Measurements from ENCODE around the gene POLQ. TPM values are rescaled to one million over a fixed set of nuclear protein-coding genes. Genes with fewer than 3 reads are reported as not detected.
A peak's percentile ranks its signal among the peaks of the same experiment; 100 is the strongest.
"Not testable (repeated sequence)": the region's sequence is repeated elsewhere in the genome, so short reads cannot be mapped to it uniquely, and the experiment has no call there.

The POLQ gene
- total RNA-seq: 1 to 10 TPM; 2.1 to 8.4 (median 5.3) TPM

DNA sequence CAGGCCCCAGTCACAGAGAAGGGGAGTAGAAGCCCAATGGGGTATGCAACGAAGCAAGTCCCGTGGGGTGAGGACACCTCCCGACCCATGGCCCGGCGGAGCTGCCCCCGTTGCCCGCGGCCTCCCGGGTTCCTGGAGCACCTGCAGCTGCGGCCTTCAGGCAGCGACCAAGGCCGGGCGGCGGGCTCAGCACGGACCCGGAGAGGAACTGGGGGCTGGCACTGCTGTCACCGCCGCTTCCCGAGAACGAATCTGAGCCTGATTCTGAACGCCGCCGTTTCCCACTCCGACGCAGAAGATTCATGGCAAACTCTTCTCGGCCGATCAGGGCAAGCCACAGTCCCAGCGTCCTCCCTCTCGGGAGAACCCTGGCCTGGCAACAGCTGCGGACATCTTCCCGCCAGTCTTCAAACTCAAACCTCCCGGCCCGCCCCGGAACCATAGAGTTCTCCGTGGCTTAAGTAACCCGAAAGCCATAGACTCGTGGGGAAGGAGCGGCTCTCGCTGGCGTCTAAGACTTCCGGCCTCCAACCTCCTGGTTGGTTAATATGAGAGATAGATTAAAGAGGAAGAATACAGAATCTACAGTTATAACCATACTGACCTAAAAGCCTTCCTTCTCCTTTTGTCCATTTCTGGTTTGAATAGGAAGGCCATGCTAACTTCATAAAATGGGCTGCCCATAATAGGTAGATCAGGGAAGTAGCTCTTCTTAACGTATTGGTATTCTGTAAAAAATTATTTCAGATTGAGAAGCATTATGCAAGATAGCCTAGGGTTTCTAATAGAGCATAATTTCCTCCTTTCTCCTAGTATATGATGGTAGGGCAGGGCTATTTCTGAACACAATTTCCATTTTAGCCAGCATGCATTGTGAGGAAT is at the start of gene POLQ:
Gene POLQ (minus strand): TSS at position 415 of the 882 bp plus-strand sequence. CDS start 111 bp downstream, at position 304.
- TF ChIP-seq POLR2A (IDR thresholded peaks at IDR 0.05): peak in 1 of 4 donors; percentile 6
- TF ChIP-seq, protein P1, sequence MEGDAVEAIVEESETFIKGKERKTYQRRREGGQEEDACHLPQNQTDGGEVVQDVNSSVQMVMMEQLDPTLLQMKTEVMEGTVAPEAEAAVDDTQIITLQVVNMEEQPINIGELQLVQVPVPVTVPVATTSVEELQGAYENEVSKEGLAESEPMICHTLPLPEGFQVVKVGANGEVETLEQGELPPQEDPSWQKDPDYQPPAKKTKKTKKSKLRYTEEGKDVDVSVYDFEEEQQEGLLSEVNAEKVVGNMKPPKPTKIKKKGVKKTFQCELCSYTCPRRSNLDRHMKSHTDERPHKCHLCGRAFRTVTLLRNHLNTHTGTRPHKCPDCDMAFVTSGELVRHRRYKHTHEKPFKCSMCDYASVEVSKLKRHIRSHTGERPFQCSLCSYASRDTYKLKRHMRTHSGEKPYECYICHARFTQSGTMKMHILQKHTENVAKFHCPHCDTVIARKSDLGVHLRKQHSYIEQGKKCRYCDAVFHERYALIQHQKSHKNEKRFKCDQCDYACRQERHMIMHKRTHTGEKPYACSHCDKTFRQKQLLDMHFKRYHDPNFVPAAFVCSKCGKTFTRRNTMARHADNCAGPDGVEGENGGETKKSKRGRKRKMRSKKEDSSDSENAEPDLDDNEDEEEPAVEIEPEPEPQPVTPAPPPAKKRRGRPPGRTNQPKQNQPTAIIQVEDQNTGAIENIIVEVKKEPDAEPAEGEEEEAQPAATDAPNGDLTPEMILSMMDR (IDR thresholded peaks at IDR 0.05): peak in 1 of 6 experiments; percentile 26
- Histone ChIP-seq H3K9me3 (no peaks in the 10 kb centered on the region), H3K36me3 (no peaks in the 10 kb centered on the region), H3K27ac (peak within 1 kb of the TSS; percentile 80 to 91 (median 90)), H3K4me1 (peaks cover 0 to 36% (median 13%) of the 10 kb centered on the region in 3 donors), H3K27me3 (no peaks in the 10 kb centered on the region), H3K4me3 (peak within 1 kb of the TSS; percentile 44 to 79 (median 72))
- WGBS, 2 donors: 2 to 5% methylated on average over 4 to 7 of the region's 42 CpGs
- peak; percentile 62 for DNase-seq
- intact Hi-C loops (cut with DNase I): no loop called here

DNA sequence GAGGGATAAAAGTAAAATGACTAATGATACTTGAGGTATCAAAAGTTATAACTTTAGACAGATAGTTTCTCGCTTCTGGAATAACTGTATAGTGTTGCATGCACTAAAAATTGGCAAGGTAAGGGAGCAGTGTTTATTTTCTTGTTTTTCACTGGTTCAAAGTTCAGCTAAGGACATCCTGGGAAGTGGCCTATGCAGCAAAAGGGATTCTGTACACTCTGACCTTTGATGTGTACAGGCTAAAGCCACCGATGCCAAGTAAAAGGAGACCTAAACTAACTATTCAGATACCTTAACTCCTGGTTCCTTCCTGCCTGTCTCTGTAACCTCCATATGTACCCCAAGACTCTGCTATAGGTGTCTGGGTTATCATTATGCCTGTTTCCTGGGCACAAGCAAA is 49.1 kb upstream of the POLQ start:
- H3K4me3 ChIP-seq: no peak overlapping the region
- no peaks in the 10 kb centered on the region for H3K4me1 ChIP-seq
- TF ChIP-seq POLR2A (IDR thresholded peaks at IDR 0.05): no peak
- TF ChIP-seq, protein P1 (IDR thresholded peaks at IDR 0.05): no peak
- 73 to 77% methylated on average over 2 of the region's 2 CpGs for WGBS, 2 donors
- intact Hi-C loops (cut with DNase I): no loop called here
- H3K27ac ChIP-seq: no peak overlapping the region
- no peaks in the 10 kb centered on the region for H3K36me3 ChIP-seq
- no peaks in the 10 kb centered on the region for H3K27me3 ChIP-seq
- no peak for DNase-seq
- no peaks in the 10 kb centered on the region for H3K9me3 ChIP-seq

DNA sequence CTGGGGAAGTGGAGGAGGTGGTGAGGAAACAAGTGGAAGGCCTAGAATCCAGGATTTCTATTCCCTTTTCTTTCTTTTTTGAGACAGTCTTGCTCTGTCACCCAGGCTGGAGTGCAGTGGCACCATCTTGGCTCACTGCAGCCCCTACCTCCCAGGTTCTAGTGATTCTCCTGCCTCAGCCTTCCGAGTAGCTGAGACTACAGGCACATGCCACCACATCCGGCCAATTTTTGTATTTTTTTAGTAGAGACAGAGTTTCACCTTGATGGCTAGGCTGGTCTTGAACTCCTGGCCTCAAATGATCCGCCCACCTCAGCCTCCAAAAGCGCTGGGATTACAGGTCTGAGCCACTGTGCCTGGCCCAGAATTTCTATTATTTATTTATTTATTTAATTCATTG is 48.0 kb upstream of the POLQ start:
- H3K4me3 ChIP-seq; H3K9me3 ChIP-seq; DNase-seq; intact Hi-C loops (cut with DNase I); H3K27ac ChIP-seq; H3K4me1 ChIP-seq; H3K36me3 ChIP-seq; H3K27me3 ChIP-seq: not testable (repeated sequence)
- WGBS, 2 donors: 86 to 94% methylated on average over 4 of the region's 4 CpGs

DNA sequence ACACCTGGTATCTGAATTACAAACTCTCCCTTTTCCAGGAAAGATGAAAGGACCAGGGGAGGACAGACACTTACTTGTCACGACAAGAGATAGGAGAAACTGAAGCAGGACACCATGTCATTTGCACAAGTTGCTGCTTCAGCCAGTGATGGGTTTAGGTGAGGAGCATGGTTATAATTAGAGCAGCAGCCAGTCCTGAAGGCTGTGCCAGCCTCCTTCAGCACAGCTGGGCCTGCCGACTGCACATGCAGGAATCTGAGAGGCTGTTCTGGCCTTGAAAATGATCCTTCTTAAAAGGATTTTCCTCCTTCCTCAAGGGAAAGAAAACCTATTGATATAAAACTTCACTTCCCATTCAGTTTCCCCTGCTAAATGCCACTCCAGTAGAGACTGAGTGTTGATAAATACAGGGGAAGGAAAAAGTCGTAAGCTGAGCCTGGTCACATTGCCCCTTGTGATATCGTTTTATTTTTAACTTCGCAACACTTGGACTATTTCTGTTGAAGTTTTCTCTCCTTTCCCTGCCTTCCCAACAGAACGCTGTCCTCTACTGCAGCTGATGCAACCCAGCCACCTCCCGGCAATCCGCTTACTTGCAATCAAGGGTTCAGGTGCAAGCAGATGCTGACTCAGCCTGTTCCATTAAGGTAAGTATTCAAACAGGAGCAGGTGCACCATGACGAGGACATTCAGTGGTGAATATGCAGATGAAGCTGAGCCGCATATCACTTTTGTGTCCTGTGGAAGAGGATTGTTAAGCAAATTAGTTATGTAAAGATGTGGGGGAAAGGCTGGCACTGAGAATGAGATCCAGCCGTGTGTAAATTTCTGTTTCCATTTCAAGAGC is 47.3 kb upstream of the POLQ start, which contains the start of gene FBXO40:
Gene FBXO40 (plus strand): TSS at position 524 of the 847 bp plus-strand sequence. CDS start 27,197 bp downstream, outside the sequence.
- intact Hi-C loops (cut with DNase I): no loop called here
- no peak for DNase-seq
- peak within 1 kb of the TSS in 1 of 4 donors; percentile 5 for H3K27ac ChIP-seq

DNA sequence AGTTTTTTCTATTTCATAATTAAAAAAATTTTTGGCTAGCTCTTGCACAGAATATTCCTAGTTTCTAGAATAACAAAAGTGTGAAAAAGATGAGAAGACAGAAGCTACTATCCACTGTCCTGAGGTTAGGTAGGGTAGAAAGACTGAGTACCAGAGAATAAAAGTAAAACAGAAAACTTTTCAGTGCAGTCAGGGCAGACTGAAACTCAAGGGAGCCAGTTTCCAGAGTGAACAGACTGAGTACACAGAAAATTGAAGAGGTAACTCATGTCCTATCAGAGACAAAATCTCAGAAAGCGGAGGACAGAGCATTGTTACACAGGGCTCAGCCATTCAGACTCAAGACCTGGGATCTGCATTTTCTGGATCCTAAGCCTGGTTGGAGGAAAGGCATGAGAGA is 38.6 kb upstream of the POLQ start:
- Histone ChIP-seq H3K9me3 (no peaks in the 10 kb centered on the region), H3K27ac (no peak overlapping the region), H3K36me3 (no peaks in the 10 kb centered on the region), H3K27me3 (peaks cover 0 to 10% (median 0%) of the 10 kb centered on the region in 4 donors), H3K4me3 (no peak overlapping the region), H3K4me1 (no peaks in the 10 kb centered on the region)
- intact Hi-C loops (cut with DNase I): no loop called here
- DNase-seq: no peak
- WGBS, 2 donors: 91 to 92% methylated on average over 1 of the region's 1 CpG
- TF ChIP-seq, protein P1 (IDR thresholded peaks at IDR 0.05): no peak
- no peak for TF ChIP-seq POLR2A (IDR thresholded peaks at IDR 0.05)

More for the DNA sequence above, 47.3 kb upstream of the POLQ start, which contains the start of gene FBXO40:
- Histone ChIP-seq H3K36me3 (no peaks in the 10 kb centered on the region), H3K9me3 (no peaks in the 10 kb centered on the region), H3K27me3 (no peaks in the 10 kb centered on the region), H3K4me3 (no peak within 1 kb of the TSS), H3K4me1 (no peaks in the 10 kb centered on the region)
- WGBS, 2 donors: 40 to 61% methylated on average over 11 of the region's 11 CpGs
- TF ChIP-seq, protein P1 (IDR thresholded peaks at IDR 0.05): no peak
- TF ChIP-seq POLR2A (IDR thresholded peaks at IDR 0.05): no peak
